GM21423 (cell line): ENCODE data around the gene DOK5.
"Not testable (repeated sequence)": the region's sequence is repeated elsewhere in the genome, so short reads cannot be mapped to it uniquely, and the experiment has no call there.

Experiments used
- ATAC-seq: cut with Tn5 transposase; IDR thresholded peaks from one replicate; pipeline ENCODE4 v1.9.1; 2021; ENCODE audit warnings: mild to moderate bottlenecking, moderate library complexity; ENCODE audit not compliant: unreplicated experiment

Gene DOK5

DNA sequence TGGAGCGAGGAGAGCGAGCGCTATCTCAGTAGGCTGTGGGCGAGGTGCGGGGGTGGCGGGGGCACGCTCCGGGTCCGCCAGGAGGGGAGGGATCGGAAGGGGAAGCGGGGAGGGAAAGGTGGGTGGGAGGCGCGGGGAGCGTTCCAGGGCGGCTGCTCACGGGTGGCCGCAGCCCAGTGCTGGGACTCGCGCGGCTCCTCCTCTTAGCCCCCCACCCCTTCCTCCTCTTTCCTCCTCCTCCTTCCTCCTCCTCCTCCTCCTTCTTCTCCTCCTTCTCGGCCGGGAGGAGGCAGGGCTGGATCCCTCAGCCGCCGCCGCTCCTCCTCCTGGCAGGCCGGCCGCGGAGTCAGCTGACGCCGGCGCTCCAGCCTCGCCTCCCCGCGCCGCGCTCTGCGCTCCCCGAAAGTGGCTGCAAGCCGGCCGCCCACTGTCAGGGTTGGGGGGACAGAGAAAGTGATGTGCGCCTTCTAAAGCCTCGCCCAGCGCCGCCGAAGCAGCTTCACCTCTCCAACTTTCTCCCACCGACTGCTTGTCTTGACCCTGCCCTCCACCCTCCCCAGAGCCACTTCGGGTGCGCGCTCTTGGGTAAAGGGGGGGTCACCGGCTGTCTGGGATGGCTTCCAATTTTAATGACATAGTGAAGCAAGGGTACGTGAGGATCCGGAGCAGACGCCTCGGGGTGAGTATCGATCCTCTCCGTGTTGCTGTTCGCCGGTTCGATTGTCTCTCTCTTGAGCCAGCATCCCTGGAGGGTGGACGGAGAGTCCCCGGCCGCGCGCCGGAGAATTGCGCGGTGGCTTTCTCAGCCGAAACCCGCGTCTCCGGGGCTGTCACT is at the start of gene DOK5:
Gene DOK5 (plus strand): TSS at position 260 of the 835 bp plus-strand sequence. CDS start 354 bp downstream, at position 614.
- no peak for ATAC-seq

GRCh38 chr20:54429364-54429763 is 46.0 kb upstream of the DOK5 start:
- no peak for ATAC-seq

DNA sequence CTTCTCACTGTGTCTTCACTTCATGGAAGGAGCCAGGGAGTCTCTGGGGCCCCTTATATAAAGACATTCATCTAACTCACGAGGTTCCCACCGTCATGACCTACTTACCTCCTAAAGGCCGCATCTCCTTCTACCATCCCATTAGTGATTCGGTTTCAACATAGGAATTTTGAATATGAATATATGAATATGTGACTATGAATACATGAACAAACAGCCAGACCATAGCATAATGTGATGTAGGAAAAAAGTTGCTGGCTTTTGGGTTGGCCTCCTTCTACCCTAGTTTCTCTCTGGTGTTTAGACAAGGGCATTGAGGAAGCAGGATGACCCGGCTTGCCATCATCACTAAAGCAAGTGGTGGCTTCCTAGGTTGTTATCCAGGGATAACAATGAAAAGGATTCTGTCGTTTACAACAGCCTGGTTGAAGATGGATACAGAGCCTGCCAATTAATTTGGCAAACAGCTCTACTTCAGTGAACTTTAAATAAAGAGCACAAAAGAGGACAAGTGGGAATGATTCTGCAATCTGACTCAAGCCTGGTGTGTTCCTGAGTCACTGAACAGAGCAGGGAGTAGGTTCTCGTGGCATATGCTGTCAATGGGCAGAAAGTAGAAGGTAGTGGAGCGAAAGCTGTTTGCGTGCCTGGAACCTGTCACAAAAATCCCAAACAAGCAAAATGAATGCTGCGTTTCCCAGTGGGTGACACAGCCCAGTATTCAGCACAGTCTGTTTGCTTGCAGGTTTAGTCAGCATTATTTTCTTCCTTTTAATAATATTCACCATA is 44.0 kb upstream of the DOK5 start:
- no peak for ATAC-seq

- no peak for ATAC-seq
Observed at GRCh38 chr20:54432966-54433365, 42.4 kb upstream of the DOK5 start.

DNA sequence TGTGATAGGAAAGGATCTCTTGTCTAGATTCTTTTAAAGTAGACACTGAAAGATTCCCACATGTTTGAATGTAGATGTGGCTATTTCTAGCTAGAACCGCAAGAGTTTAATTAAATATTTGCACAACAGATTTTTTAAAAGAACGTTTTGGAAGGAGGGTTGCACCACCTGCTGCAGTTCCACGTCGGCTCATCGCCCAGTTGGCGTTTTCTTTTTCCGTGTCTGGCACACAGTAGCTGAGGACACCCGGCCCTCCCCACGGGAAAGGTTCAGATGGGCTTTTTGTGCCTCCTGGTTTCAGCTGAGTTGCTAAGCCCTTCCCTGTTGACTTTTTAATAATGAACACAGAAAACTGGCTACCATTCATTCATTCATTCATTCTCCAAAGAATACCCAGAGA is 41.8 kb upstream of the DOK5 start:
- ATAC-seq, result no peak

DNA sequence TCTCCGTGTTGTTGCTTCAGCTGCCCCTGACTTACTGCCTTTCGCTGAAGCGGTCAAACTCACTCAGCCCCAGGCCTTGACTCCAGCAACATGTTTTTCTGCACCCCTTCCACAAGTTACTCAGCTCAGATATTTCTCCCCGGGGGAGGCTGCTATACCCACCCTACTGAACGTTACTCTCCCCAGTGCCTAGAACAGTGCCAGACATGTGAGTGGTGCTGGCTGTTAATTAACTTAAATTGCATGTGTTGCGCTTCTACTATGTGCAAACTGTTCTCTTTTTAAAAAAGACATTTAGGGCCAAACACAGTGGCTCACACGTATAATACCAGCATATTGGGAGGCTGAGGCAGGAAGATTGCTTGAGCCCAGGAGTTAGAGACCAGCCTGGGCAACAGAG is 41.2 kb upstream of the DOK5 start:
- ATAC-seq, result no peak

DNA sequence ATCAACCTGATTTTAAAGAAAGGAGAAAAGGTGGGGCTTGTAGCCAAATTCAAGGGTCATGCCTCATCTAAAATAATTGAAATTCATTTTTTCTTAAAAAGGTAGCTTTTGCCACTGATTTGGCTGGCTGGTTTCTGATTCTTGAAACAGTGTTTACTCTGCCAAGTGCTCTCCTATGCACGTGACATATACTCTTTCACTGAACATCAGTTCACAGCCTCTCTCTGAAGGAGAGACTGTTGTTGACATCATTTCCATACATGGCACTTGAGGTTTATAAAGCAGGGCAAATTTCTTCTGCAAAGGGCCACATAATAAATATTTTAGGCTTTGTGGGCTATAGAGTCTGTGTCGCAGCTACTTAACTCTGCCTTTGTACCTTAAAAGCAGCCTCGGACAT is 40.4 kb upstream of the DOK5 start:
- no peak for ATAC-seq

DNA sequence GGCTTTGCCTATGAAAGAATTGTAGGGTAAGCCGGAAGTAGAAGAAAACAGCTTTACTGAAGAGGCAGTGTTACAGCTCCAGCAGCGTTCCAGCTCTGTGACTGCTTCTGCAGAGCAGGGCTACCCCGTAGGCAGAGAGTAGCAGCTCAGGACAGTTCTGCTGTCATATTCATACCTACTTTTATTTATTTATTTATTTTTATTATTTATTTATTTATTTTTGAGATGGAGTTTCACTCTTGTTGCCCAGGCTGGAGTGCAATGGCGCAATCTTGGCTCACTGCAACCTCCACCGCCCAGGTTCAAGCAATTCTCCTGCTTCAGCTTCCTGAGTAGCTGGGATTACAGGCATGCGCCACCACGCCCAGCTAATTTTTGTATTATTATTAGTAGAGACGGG is 39.0 kb upstream of the DOK5 start:
- not testable (repeated sequence) for ATAC-seq

- ATAC-seq, result no peak
Observed at GRCh38 chr20:54438166-54438565, 37.2 kb upstream of the DOK5 start.

GRCh38 chr20:54450207-54450606 is 25.2 kb upstream of the DOK5 start:
- ATAC-seq, result no peak

- no peak for ATAC-seq
Observed at GRCh38 chr20:54451171-54451570, 24.2 kb upstream of the DOK5 start.

DNA sequence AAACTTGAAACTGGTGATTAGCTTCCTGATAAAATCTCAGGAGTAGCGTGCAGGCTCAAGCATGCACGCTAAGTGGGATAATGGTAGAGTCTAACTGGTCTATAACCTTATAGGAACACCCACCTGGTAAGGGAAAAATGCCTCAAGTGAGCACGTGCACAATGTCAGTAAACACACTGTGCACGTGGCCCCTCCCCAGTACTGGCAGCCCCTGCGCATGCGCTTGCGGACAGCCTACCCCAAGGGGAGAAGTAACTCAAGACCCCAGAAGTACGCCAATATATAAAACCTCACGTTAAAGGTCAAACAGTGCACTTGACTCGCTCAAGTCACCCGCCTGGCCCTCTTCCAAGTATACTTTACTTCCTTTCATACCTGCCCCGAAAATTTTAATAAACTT is 23.1 kb upstream of the DOK5 start:
- ATAC-seq, result no peak

DNA sequence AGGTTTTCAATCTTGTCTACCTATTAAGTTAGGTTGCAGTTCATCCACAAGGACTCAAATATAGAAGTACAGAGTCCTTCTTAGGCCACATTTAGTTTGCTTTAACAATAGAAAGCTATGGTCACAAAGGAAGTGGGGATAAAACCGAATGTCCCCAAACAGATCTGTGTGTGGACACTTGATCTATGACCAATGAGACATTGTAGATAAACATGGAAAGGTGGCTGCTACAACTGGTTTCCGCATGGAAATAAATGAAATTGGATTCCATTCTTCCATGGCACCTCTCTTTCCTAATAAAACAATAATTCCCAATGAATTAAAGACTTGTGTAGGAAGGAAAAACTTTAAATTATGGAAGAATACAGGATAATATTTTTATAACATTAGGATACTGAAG is 20.4 kb upstream of the DOK5 start:
- ATAC-seq, result no peak

- no peak for ATAC-seq
Observed at GRCh38 chr20:54456423-54456822, 19.0 kb upstream of the DOK5 start.

DNA sequence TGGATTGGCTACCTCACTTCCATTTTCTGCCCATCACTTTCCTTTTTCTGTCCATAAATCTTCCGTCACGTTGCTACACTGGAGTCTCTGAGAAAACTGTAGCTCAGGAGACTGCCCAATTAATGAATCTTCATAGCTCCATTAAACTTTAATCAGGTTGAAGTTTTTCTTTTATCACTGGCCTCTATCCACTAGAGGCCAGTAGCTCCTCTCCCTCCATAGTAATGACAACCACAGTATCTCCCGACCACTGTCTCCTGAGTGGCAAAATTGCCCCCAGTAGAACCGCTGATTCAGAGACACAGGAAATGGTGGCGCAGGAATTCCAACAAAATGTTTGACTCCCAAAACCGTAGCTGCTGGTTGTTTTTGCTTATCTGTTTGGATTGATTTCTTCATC is 18.4 kb upstream of the DOK5 start:
- ATAC-seq, result no peak

DNA sequence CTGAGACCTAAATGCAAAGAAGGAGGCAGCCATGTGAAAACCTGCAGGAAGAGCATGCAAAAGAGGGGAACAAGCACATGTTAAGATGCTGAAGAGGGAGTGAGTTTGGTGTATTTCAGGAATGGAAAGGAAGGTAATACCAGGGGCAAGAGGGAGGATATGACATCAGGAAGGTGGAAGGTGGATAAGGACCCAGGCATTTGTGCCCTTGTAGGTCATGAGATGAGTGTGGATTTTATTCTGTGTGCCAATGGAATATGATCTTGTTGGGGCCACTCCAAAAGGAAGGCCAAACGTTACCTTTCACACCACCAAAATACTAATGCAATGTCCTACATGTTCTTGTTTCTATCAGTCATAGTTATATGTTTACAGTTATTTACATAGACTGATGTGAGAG is 17.2 kb upstream of the DOK5 start:
- ATAC-seq, result no peak

DNA sequence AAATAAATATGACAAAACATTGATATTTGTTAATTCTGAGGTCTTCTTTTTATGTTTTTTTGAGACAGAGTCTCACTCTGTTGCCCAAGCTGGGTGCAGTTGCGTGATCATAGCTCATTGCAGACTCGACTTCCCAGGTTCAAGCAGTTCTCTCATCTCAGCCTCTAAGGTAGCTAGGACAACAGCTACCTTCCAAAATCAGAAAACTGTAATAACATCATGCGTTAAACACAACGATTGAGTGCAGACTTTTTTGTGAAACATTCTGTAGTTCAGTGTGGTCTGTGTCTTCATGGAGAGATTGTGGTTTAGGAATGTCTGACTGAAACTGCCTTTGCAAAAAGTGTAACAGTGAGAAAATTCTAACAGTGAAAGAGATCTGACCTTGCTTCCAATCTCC is 16.1 kb upstream of the DOK5 start:
- ATAC-seq, result no peak

- ATAC-seq, result no peak
Observed at GRCh38 chr20:54464003-54464402, 11.4 kb upstream of the DOK5 start.

DNA sequence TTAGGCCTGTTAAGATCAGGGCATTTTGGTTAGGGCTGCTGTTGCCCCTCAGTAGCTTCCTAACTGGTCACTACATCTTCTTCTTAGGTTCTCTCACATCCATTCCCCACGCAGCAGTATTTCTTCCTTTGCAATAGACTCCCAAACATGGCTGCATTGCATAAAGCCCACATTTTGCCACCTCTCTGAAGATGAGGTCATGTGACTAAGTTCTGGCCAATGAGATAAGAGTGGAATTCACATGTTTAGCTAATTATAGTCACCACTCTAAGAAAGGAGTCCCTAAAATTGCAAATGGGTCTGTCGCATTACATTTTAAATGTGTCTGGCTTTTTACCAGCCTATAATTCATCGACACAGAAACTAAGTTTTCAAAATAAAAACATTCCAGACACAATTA is 9.3 kb upstream of the DOK5 start:
- no peak for ATAC-seq

DNA sequence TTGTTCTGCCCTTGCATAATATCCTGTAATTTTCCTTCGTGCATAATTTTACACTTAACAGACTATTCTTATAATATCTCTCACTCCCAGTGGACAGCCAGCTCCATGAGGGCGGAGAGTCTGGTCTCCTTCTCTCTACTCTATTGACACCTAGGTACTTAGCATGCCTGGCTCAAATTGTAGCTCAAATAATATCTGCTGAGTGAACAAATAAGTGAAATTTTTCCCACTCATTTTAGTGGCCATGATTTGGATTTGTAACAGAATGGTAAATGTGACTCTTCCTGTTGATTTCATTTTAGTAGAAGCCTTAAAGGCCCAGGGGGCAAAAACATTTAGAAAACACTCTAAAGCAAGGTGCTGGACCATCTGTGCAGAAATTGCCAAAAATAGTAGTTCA is 7.8 kb upstream of the DOK5 start:
- ATAC-seq, result no peak

DNA sequence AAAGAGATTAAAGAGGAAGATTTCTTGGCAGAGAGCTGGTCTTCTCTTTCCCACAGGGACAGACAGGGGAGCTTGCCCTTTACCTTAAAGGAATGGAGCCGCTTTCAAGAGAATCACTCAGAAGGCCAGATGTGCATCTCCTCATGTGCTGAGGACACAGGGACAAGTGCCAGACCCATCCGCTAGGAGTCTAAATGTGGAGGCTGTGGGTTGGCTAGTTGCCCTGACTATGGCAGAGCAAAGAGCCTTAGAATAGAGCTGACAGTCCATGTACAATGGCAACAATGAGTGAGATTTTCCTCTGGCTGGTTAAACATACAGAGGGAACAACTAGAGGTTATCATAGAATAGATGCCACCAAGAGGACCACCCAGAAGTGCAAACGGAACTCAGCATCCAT is 7.3 kb upstream of the DOK5 start:
- ATAC-seq, result no peak

DNA sequence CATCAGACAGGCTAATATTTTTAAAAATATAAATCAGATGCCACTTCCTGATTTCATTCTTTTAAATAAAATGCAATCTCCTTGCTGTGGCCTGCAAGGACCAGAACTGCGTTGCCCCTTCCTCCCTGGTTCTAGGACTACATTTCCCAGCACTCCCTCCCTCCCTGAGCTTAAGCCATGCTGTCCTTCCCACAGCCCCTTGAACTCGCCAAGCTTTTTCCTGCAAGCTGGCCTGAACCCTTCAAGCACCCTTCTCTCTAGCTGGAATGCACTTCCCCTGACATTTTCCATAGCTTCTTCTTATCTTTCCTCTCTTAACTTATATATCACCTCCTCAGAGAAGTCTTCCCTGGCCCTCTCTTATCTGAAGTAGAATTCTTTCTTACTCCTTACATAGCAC is 6.1 kb upstream of the DOK5 start:
- no peak for ATAC-seq
